GM18526 (cell line): ENCODE measurements around the gene ASB12.

Experiments used
- POLR2A ChIP-seq: IDR thresholded peaks from 3 replicates; pipeline ENCODE4 v1.6.1; 2011; ENCODE audit not compliant: insufficient read length; ENCODE audit errors: extremely low read depth

Gene ASB12, protein sequence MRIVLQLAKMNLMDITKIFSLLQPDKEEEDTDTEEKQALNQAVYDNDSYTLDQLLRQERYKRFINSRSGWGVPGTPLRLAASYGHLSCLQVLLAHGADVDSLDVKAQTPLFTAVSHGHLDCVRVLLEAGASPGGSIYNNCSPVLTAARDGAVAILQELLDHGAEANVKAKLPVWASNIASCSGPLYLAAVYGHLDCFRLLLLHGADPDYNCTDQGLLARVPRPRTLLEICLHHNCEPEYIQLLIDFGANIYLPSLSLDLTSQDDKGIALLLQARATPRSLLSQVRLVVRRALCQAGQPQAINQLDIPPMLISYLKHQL

GRCh38 chrX:64230123-64230970 is at the start of gene ASB12:
Gene ASB12, minus strand, starts transcription at chrX:64230607. Its CDS starts 4,957 bp downstream, at chrX:64225650.
- no peak for TF ChIP-seq POLR2A

DNA sequence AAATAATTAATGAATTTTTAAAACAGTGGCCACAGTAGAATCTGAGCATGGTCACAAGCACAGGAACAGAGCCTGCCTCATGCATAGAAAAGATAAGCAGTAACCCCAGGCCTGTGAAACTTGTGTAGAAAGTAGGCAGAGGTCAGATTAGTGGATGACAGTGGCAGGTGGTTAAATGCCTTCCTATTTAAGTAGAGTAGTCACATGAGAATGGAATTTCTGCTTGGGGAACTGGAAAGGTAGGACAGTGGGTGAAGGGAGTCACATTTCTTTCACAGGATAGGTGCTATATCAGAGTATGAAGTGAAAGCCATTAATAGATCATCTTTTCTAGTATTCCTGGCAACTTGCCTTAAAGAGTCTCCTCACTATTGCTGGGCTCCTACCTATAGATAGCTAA is 34.9 kb upstream of the ASB12 start:
- no peak for TF ChIP-seq POLR2A

DNA sequence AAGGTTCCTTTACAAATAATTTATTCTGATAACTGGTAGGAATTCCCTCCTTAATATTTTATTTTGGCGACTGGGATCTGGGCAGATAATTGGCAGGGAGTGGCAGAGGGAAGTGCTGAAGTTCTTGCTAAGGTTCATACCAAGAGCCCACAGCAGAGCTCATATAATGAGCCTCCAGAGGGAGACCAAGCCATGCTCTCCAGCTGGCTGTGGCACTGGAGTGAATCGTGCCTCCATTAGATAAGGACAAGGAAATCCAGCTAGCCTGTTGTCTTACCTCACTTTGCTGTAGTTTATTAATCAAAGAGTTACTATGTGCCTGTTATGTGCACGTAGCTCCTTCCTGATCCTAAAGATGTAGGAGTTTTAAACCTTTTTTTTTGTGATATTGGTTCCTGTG is 1.3 kb downstream of the ASB12 start:
- TF ChIP-seq POLR2A, result no peak

DNA sequence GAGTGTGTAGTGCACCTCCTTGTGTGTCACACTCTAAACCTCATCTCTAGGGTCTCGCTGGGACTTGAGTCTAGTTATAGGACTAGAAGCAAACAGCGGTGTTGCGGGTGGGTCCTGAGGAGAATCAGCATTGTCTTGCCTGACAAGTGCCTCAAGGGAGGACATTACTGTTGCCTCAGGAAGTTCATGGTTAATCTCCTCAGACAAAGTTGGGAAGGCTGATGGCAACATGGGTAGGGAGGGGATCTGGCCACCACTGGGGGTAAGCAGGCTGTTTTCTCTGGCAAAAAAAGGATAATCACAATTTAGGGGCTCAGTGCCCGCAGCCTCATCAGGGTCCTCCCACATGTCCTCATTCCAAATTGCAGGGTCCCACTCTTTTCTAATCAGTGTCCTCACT is 12.4 kb downstream of the ASB12 start:
- no peak for TF ChIP-seq POLR2A

DNA sequence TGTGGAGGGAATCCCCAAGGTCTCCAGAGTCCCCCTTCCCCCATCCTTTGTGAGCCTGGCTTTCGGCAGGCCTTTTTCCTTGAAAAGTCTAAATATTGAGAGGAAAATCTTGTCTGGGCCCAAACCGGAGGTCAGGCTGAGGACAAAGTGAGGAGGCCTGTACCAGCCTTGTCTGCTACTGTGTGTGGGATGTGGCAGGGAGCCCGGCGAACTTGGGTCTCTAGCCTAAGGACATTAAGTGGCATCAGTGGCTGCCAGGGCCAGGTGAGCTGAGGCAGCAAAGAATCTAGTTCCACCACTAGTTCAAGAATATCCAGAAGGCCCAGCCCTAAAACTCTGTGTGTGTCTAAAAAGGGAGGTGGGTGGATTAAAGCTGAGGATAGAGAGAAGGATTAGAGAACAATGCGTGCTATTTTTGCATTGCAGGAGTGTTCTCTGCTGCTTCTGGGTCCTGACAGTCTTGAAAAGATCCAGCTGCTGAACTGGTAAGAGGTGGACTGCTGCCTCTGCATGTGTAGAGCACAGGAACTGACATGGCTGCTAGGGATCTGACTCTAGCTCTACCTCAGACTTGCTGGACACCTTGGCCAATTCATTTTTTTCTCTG is 23.7 kb downstream of the ASB12 start:
- TF ChIP-seq POLR2A, result no peak

DNA sequence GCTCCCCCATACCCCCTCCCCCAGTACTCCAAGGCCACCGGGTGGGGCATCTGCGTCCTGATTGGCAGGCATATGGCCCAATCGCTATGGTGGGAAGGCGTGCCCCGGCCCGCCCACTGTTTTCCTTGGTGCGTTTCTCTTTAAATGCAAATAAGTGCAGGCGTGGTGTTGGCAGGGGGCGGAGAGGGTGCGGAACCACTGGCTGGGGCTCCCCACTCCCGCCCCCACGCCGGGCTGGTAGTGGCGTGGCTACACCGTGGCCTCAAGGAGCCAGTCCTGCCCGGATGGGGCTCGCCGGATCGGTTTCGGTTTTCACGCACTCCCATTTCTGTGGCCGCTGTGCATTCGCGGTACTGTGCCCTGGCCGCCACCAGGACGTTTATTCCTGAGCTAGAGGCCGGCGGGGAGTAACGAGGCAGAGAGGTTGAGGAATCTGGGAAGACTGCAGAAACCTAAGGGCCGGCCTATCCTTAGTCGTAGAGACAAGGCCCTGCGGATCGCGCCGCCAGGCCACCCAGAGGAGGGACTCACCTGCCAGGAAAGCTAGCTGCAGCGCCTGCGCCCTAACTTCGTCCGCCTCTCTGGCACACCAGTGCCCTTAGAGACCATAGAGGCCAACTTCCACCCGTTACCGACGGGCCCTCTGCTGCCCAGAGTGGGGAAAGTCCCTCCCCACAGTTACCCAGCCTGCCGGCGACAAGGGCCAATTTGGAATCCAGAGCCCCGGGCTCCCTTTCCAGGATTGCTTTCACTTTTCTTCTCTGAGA is 24.5 kb downstream of the ASB12 start:
- peak; percentile 62 for TF ChIP-seq POLR2A

- no peak for TF ChIP-seq POLR2A
Observed at GRCh38 chrX:64205441-64205734, 25.0 kb downstream of the ASB12 start, which contains the start of gene AMER1. Gene AMER1, minus strand, starts transcription at chrX:64205708. Its CDS starts 12,422 bp downstream, at chrX:64193286.

DNA sequence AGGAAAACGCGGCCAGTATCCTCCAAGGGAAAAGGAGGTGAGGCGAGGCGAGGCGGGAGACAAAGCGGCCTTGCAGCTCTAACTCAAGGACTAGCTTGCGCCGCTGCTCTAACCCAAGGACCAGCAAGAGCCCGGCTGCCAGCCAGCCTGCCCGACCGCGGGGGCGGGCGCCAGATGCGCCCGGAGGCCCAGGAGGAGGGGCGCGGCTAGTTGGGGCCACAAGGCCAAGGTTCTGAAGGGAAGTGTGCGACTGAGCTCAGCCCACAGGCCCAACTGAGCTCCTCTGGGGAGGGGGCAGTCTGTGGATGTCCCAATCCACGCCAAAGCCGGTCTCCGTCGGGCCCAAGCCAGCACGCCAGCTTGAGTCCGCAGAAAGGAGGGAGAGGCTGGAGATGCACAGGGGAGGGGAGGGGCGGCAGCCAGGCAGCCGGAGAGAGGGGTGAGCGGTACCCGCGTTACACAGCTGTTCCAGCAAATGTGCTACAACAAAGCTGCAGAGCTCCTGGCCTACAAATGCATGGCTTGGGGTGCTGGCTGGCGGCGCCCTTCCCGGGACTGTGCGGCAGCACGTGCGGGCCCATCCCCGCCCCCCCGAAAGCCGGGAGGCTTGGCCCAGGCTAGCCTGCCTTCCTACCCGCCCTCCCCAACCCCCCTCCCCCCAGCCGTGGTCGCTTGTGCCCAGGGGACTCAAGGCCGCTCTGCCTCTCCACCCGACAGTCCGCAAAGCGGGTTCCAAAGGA is 25.5 kb downstream of the ASB12 start:
- TF ChIP-seq POLR2A, result no peak

GRCh38 chrX:64204252-64204651 is 26.2 kb downstream of the ASB12 start:
- no peak for TF ChIP-seq POLR2A

- TF ChIP-seq POLR2A, result no peak
Observed at GRCh38 chrX:64202808-64203325, 27.5 kb downstream of the ASB12 start.

- no peak for TF ChIP-seq POLR2A
Observed at GRCh38 chrX:64198036-64198435, 32.4 kb downstream of the ASB12 start.

GRCh38 chrX:64196606-64197005 is 33.8 kb downstream of the ASB12 start:
- TF ChIP-seq POLR2A, result no peak

- TF ChIP-seq POLR2A, result no peak
Observed at GRCh38 chrX:64195862-64196261, 34.5 kb downstream of the ASB12 start.

- no peak for TF ChIP-seq POLR2A
Observed at GRCh38 chrX:64192673-64193072, 37.7 kb downstream of the ASB12 start.
